ENCODE results near the gene POLK.

DNA sequence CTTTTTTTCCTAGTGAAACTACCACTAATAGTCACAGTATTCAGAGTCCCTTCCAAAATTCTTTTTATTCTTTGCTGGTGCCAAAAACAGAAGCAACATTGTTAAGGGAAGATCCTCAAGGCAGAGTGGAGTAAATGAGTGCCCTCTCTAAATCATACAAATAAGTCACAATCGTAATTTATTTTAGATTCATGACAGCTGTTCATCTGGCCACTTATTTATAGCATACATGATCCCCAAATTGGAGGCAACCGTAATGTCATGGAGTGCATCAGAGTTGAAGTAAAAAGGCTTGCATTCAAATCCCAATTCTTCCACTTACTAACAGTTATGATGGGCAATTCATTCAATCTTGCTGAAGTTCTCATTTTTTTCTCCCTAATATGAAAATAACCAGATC, 33.4 kb downstream of the POLK start:
- TF ChIP-seq, protein P1, sequence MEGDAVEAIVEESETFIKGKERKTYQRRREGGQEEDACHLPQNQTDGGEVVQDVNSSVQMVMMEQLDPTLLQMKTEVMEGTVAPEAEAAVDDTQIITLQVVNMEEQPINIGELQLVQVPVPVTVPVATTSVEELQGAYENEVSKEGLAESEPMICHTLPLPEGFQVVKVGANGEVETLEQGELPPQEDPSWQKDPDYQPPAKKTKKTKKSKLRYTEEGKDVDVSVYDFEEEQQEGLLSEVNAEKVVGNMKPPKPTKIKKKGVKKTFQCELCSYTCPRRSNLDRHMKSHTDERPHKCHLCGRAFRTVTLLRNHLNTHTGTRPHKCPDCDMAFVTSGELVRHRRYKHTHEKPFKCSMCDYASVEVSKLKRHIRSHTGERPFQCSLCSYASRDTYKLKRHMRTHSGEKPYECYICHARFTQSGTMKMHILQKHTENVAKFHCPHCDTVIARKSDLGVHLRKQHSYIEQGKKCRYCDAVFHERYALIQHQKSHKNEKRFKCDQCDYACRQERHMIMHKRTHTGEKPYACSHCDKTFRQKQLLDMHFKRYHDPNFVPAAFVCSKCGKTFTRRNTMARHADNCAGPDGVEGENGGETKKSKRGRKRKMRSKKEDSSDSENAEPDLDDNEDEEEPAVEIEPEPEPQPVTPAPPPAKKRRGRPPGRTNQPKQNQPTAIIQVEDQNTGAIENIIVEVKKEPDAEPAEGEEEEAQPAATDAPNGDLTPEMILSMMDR (IDR thresholded peaks at IDR 0.05; ENCODE audit: insufficient read depth, low read depth, low read length), result no peak
- no peak for TF ChIP-seq EZH2 (IDR thresholded peaks at IDR 0.05; ENCODE audit: insufficient read depth, low read length)

All from astrocyte (in vitro differentiated cells and primary cell).